Activated naive CD8-positive, alpha-beta T cell treated with anti-CD3 and anti-CD28 coated beads, Interleukin-2, amount 50 U/mL, for 24 hours (primary cell): ENCODE measurements around the gene TRAPPC1.

ENCODE experiments used
- ATAC-seq: fragments of 150-1000 bp; cut with Tn5 transposase; one replicate; pipeline ENCODE4 v1.10.0; 2021
- DNase-seq: peaks from one replicate; pipeline ENCODE4 v3.0.0; 2021
- H3K27ac Mint-ChIP-seq: one replicate; pipeline ENCODE4 v1.8.0; 2021; ENCODE audit warnings: mild to moderate bottlenecking, mixed read lengths
- H3K27me3 Mint-ChIP-seq: one replicate; pipeline ENCODE4 v1.8.0; 2021; ENCODE audit warnings: mixed read lengths
- H3K36me3 Mint-ChIP-seq: one replicate; pipeline ENCODE4 v1.8.0; 2021; ENCODE audit warnings: low read depth, mixed read lengths
- H3K4me1 Mint-ChIP-seq: one replicate; pipeline ENCODE4 v1.8.0; 2021; ENCODE audit warnings: mixed read lengths
- H3K4me3 Mint-ChIP-seq: one replicate; pipeline ENCODE4 v1.8.0; 2021; ENCODE audit warnings: mild to moderate bottlenecking, moderate library complexity, mixed read lengths
- H3K9me3 Mint-ChIP-seq: one replicate; pipeline ENCODE4 v1.8.0; 2021; ENCODE audit warnings: mixed read lengths

The TRAPPC1 gene

DNA sequence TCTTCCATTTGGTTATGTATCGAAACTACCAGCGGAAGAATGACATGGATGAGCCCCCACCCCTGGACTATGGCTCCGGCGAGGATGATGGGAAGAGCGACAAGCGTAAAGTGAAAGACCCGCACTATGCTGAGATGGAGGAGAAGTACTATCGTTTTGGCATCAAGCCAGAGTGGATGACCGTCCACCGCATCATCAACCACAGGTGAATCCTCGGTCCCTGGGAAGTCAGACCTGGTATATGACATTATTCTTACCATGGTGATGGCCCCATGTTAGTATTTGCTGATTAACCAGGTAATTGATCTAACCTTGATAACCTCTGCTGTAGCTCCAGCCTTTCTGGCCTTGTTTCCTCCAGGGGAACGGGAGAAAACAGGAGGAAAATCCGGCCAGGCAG lies 34.7 kb downstream of the TRAPPC1 start:
- Mint-ChIP-seq H3K36me3 (peaks cover 61% of the 10 kb centered on the region), H3K4me3 (no peak overlapping the region), H3K27ac (peak overlapping the region; percentile 81), H3K27me3 (no peaks in the 10 kb centered on the region), H3K9me3 (no peaks in the 10 kb centered on the region), H3K4me1 (peaks cover 12% of the 10 kb centered on the region)
- ATAC-seq (no peak), DNase-seq (no peak)

DNA sequence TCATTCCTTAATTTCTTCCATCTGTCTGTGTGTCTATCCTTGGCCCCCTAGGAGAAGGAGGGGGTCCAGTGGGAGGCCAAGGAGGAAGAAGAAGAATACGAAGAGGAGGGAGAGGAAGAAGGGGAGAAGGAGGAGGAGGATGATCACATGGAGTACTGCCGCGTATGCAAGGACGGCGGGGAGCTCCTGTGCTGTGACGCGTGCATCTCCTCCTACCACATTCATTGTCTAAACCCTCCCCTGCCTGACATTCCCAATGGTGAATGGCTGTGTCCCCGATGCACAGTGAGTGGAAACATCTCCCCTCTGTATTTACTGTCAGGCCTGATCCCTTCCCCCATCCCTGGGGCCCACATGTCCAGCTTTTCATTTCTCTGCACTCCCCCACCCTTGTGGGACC lies 36.9 kb downstream of the TRAPPC1 start:
- ATAC-seq: no peak
- Mint-ChIP-seq H3K4me3 (no peak overlapping the region), H3K9me3 (no peaks in the 10 kb centered on the region), H3K36me3 (peaks cover 62% of the 10 kb centered on the region), H3K4me1 (peaks cover 16% of the 10 kb centered on the region), H3K27me3 (no peaks in the 10 kb centered on the region), H3K27ac (no peak overlapping the region)
- no peak for DNase-seq

DNA sequence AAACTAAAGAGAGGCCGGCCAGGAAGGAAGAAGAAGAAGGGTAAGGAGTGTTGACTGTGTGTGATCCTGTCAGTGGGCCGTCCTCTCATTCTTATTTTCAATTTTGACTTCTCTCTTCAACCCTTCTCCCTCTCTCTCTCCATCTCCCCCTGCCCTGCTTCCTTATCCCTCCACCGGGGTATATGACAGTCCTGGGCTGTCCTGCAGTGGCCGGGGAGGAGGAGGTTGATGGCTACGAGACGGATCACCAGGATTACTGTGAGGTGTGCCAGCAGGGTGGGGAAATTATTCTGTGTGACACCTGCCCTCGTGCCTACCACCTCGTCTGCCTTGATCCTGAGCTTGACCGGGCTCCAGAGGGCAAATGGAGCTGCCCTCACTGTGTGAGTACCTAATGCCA lies 37.5 kb downstream of the TRAPPC1 start:
- ATAC-seq (no peak), DNase-seq (no peak)
- no peaks in the 10 kb centered on the region for H3K9me3 Mint-ChIP-seq
- peaks cover 16% of the 10 kb centered on the region for H3K4me1 Mint-ChIP-seq
- H3K27ac Mint-ChIP-seq: no peak overlapping the region
- H3K27me3 Mint-ChIP-seq: no peaks in the 10 kb centered on the region
- peaks cover 60% of the 10 kb centered on the region for H3K36me3 Mint-ChIP-seq
- no peak overlapping the region for H3K4me3 Mint-ChIP-seq

DNA sequence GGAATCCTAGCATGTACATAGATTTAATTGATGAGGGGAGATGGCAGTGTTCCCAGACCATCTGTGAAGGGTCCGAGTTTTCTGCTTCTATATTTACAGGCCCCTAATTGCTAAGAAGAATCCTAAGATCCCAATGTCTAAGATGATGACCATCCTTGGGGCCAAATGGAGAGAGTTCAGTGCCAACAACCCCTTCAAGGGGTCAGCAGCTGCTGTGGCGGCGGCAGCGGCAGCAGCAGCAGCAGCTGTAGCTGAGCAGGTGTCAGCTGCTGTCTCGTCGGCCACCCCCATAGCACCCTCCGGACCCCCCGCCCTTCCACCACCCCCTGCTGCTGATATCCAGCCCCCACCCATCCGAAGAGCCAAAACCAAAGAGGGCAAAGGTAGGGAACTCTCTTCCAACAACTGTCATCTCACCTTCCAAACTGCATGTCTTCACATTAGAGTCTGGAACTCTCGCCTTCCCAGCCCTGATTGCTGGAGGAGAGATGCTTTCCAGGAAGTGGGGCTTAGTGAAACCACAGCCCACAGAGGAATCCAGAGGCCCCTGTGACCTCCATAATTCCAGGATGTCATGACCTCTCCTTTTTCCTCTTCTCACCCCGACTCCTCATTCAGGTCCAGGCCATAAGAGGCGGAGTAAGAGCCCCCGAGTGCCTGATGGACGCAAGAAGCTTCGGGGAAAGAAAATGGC lies 38.4 kb downstream of the TRAPPC1 start:
- Mint-ChIP-seq H3K36me3 (peaks cover 55% of the 10 kb centered on the region), H3K4me1 (peaks cover 16% of the 10 kb centered on the region), H3K27ac (no peak overlapping the region)

DNA sequence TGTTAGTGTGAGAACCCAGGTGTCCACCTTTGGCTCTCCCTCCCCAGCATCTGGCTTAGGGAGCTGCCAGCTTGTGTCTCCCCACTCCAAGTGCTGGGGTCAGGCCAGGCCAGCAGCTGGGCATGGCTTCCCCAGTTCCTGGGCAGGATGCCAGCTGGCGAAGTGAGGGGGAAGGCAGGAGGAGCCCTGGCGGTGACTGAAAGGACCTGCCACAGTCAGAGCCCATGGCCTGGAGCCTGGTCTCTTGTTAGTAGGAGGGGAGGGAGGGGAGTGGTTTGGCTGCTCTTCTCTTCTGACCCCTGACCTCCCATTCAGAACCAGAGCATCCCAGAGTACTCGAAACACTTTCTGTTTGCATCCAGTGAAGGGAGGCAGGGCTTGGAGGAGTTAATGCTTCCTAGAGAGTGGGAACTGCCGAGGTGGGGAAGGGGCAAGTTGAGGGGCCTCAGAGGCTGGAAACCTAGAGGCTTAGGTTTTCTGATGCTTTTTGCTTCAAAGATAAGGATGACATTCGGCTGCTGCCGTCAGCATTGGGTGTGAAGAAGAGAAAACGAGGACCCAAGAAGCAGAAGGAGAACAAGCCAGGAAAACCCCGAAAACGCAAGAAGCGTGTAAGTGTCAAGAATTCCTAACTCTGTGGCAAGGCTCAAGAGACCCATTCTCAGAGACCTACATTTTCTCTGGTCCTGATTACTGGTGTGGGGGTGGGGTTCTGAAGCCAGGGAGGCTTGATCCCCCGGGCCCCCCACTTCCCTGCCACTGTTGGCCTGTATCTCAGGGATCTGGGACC lies 42.4 kb downstream of the TRAPPC1 start:
- Mint-ChIP-seq H3K27ac (no peak overlapping the region), H3K4me3 (no peak overlapping the region), H3K27me3 (no peaks in the 10 kb centered on the region), H3K4me1 (peaks cover 10% of the 10 kb centered on the region), H3K36me3 (peaks cover 32% of the 10 kb centered on the region), H3K9me3 (no peaks in the 10 kb centered on the region)
- peak; percentile 58 for DNase-seq
- ATAC-seq: no peak

More for the DNA sequence above, 38.4 kb downstream of the TRAPPC1 start:
- H3K27me3 Mint-ChIP-seq: no peaks in the 10 kb centered on the region
- no peak overlapping the region for H3K4me3 Mint-ChIP-seq
- ATAC-seq (no peak), DNase-seq (no peak)
- no peaks in the 10 kb centered on the region for H3K9me3 Mint-ChIP-seq

- DNase-seq (peak; percentile 65), ATAC-seq (peak; percentile 25)
- no peaks in the 10 kb centered on the region for H3K27me3 Mint-ChIP-seq
Observed at GRCh38 chr17:7888184-7888920, 43.4 kb downstream of the TRAPPC1 start, which contains the start of gene CHD3. Gene CHD3 (plus strand): TSS chr17:7888789. CDS start chr17:7889001, 212 bp downstream.

GRCh38 chr17:7887482-7888183 lies 44.1 kb downstream of the TRAPPC1 start:
- DNase-seq (peak; percentile 85), ATAC-seq (peak; percentile 76)
- Mint-ChIP-seq H3K4me3 (no peak overlapping the region), H3K27ac (no peak overlapping the region), H3K36me3 (peaks cover 27% of the 10 kb centered on the region), H3K27me3 (no peaks in the 10 kb centered on the region), H3K9me3 (no peaks in the 10 kb centered on the region), H3K4me1 (peaks cover 10% of the 10 kb centered on the region)

More at GRCh38 chr17:7888184-7888920, 43.4 kb downstream of the TRAPPC1 start, which contains the start of gene CHD3:
- Mint-ChIP-seq H3K4me1 (peaks cover 10% of the 10 kb centered on the region), H3K4me3 (no peak within 1 kb of the TSS), H3K9me3 (no peaks in the 10 kb centered on the region), H3K36me3 (peaks cover 27% of the 10 kb centered on the region), H3K27ac (no peak within 1 kb of the TSS)

- DNase-seq: no peak
- Mint-ChIP-seq H3K27me3 (no peaks in the 10 kb centered on the region), H3K27ac (no peak overlapping the region), H3K4me1 (peaks cover 10% of the 10 kb centered on the region), H3K9me3 (no peaks in the 10 kb centered on the region), H3K4me3 (no peak overlapping the region), H3K36me3 (peaks cover 26% of the 10 kb centered on the region)
- ATAC-seq: no peak
Observed at GRCh38 chr17:7887038-7887481, 44.7 kb downstream of the TRAPPC1 start.

GRCh38 chr17:7886227-7887037 lies 45.3 kb downstream of the TRAPPC1 start:
- Mint-ChIP-seq H3K36me3 (peaks cover 22% of the 10 kb centered on the region), H3K9me3 (no peaks in the 10 kb centered on the region), H3K4me1 (peaks cover 10% of the 10 kb centered on the region), H3K27me3 (no peaks in the 10 kb centered on the region), H3K27ac (no peak overlapping the region), H3K4me3 (no peak overlapping the region)
- peak; percentile 69 for DNase-seq
- ATAC-seq: peak; percentile 6

DNA sequence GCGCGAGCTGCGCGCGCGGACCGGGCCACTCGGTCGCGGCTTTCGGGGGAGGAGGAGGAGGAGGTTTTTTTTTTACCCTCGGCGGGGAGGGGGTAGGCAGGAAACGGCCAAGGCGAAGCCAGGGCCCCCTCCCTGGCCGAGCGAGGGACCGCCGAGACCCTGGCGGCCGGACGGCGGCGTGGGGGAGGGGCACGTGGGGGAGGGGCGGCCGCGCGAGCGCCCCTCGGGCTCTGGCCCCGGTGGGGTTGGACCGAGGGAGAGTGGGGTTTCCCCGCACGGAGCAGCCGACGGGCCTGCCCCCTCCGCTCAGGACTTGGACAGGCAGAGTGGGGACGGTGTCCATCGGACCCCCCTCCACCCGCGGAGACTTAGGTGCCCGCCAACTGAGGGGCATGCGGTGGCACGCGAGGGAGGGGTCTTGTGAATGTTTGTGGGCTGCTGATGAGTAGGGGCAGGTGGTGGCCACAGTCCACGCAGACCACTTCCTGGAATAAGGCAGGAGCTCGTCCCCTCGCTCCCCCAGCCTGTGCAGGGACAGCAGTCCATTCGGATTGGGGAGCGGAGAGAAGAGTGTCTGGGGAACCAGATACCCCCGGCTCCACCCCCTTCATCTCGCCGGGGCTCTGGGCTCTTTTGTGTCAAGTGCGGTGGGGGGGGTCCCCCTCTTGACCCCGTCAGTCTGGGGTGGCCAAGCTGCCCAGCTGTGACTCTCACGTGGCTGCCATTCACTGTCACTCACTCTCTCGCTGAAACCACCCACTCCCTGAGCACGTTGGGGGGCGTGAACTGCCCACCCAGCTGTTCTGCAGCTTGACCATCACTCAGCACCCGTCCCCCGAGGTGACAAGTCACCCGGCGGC lies 46.1 kb downstream of the TRAPPC1 start:
- Mint-ChIP-seq H3K4me3 (no peak overlapping the region), H3K36me3 (peaks cover 15% of the 10 kb centered on the region), H3K27ac (no peak overlapping the region), H3K4me1 (peaks cover 10% of the 10 kb centered on the region), H3K9me3 (no peaks in the 10 kb centered on the region), H3K27me3 (no peaks in the 10 kb centered on the region)
- peak; percentile 63 for DNase-seq
- ATAC-seq: peak; percentile 16

DNA sequence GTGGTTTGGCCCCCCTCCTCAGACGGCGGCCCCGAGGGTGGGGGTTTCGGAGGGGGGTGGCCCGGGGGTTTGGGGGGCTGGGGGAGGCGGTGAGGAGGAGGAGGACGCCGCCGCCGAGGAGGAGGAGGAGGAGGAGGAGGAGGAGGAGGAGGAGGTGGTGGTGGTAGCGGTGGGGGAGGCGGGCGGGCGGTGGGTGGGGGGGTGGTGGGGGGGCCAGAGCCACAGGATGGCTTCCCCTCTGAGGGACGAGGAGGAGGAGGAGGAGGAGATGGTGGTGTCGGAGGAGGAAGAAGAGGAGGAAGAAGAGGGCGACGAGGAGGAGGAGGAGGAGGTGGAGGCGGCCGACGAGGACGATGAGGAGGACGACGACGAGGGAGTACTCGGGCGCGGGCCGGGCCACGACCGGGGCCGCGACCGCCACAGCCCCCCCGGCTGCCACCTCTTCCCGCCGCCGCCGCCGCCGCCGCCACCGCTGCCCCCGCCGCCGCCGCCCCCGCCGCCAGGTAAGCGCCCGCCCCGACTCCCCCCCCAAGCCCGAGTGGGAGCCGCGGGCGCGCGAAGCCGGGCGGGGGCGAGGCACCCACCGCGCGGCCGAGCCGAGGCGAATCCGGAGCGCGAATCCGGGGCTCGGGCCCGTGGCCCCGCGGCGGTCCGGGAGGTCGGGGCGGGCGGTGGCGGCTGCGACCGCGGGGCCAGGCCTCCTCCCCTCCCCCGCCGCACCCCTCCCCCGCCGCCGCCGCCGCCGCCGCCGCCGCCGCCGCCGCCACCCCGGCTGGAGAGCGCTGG lies 47.0 kb downstream of the TRAPPC1 start:
- Mint-ChIP-seq H3K4me1 (peaks cover 6% of the 10 kb centered on the region), H3K4me3 (peak overlapping the region; percentile 69), H3K27ac (peak overlapping the region; percentile 47), H3K36me3 (peaks cover 7% of the 10 kb centered on the region), H3K27me3 (no peaks in the 10 kb centered on the region), H3K9me3 (no peaks in the 10 kb centered on the region)
- peak; percentile 29 for DNase-seq
- ATAC-seq: no peak

DNA sequence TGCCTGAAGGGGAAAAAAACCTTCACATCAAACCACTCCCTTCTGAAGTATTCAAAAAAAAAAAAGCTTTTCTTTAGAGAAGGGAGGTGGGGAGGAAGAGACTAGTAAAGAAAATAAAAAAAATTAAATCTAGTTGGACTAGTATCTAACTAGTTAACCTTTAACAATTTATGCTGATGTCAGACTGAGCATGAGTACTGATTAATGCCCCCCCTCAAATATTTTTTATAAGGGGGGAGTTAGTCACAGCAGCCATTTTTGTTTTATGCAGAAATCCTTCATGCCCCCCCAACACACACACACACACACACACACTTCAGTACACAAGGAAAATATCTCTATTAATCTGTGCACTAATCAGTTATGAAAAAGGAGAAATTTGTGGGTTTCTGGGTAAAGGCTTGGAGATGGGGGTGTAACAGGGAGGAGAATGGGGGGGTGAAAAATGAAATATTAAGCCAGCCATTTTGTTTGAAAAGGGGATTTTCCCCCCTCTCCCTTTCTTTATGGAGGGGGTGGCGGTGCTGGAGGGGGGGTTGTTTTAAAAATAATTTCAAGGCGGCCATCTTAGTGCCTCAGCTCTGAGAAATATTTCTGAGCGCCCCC lies 47.9 kb downstream of the TRAPPC1 start:
- H3K4me1 Mint-ChIP-seq: peaks cover 6% of the 10 kb centered on the region
- DNase-seq (peak; percentile 18), ATAC-seq (no peak)
- no peaks in the 10 kb centered on the region for H3K9me3 Mint-ChIP-seq
- peak overlapping the region; percentile 75 for H3K27ac Mint-ChIP-seq
- no peaks in the 10 kb centered on the region for H3K27me3 Mint-ChIP-seq
- peaks cover 2% of the 10 kb centered on the region for H3K36me3 Mint-ChIP-seq
- peak overlapping the region; percentile 73 for H3K4me3 Mint-ChIP-seq
